Measurements from ENCODE around the gene CLN6. TPM values are rescaled to one million over a fixed set of nuclear protein-coding genes. Genes with fewer than 3 reads are reported as not detected.

Gene CLN6
- total RNA-seq, 4 donors from 2014 or later, result 1.8 to 34.0 (median 13.1) TPM

DNA sequence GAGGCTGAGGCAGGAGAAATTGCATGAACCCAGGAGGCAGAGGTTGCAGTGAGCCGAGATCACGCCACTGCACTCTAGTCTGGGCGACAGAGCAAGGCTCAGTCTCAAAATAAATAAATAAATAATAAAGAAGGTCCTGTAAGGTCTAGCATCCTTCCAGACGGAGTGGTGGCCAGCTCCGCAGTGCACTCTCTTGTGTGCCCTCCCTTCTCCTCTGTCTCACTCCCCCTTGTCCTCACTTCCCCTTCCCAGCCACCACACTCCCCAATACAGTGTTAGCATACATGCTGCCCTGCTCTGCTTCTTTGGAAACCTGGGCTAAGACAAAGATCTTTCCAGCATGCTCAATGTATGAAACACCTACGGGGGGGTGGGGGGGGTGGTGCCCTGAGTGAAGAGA, 3.4 kb upstream of the CLN6 start:
- peaks cover 0 to 5% of the 10 kb centered on the region in 2 donors for H3K4me1 ChIP-seq
- DNase-seq, result no peak
- no peak overlapping the region for H3K27ac ChIP-seq
- H3K9me3 ChIP-seq, result no peaks in the 10 kb centered on the region
- no peaks in the 10 kb centered on the region for H3K36me3 ChIP-seq
- H3K4me3 ChIP-seq, result no peak overlapping the region
- TF ChIP-seq POLR2A (IDR thresholded peaks at IDR 0.05), result no peak
- TF ChIP-seq, protein P1, sequence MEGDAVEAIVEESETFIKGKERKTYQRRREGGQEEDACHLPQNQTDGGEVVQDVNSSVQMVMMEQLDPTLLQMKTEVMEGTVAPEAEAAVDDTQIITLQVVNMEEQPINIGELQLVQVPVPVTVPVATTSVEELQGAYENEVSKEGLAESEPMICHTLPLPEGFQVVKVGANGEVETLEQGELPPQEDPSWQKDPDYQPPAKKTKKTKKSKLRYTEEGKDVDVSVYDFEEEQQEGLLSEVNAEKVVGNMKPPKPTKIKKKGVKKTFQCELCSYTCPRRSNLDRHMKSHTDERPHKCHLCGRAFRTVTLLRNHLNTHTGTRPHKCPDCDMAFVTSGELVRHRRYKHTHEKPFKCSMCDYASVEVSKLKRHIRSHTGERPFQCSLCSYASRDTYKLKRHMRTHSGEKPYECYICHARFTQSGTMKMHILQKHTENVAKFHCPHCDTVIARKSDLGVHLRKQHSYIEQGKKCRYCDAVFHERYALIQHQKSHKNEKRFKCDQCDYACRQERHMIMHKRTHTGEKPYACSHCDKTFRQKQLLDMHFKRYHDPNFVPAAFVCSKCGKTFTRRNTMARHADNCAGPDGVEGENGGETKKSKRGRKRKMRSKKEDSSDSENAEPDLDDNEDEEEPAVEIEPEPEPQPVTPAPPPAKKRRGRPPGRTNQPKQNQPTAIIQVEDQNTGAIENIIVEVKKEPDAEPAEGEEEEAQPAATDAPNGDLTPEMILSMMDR (IDR thresholded peaks at IDR 0.05), result no peak
- intact Hi-C loops (cut with DNase I; ENCODE audit: low total_unique reads), result no loop called here
- no peaks in the 10 kb centered on the region for H3K27me3 ChIP-seq

DNA sequence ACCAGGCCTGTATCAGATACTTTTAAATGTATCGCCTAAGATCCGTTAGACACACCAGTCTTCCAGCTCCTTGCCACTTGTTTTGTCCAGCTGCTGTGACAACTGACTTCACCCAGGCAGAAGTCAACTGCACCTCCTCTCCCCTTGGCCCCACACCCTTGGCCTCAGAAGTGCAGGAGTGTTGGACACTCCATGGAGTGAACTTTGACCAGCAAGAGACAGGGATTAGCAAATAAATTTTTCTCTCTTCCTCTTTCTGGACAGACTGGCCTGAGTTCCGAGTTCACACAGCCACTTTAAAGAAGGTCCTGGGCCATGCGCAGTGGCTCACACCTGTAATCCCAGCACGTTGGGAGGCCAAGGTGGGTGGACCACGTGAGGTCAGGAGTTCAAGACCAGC, 2.9 kb upstream of the CLN6 start:
- TF ChIP-seq, protein P1 (IDR thresholded peaks at IDR 0.05), result no peak
- no peak for TF ChIP-seq POLR2A (IDR thresholded peaks at IDR 0.05)
- H3K9me3 ChIP-seq, result no peaks in the 10 kb centered on the region
- no peaks in the 10 kb centered on the region for H3K36me3 ChIP-seq
- DNase-seq, result no peak
- H3K27ac ChIP-seq, result no peak overlapping the region
- peaks cover 0 to 5% of the 10 kb centered on the region in 2 donors for H3K4me1 ChIP-seq
- intact Hi-C loops (cut with DNase I; ENCODE audit: low total_unique reads), result no loop called here
- no peak overlapping the region for H3K4me3 ChIP-seq
- H3K27me3 ChIP-seq, result no peaks in the 10 kb centered on the region

DNA sequence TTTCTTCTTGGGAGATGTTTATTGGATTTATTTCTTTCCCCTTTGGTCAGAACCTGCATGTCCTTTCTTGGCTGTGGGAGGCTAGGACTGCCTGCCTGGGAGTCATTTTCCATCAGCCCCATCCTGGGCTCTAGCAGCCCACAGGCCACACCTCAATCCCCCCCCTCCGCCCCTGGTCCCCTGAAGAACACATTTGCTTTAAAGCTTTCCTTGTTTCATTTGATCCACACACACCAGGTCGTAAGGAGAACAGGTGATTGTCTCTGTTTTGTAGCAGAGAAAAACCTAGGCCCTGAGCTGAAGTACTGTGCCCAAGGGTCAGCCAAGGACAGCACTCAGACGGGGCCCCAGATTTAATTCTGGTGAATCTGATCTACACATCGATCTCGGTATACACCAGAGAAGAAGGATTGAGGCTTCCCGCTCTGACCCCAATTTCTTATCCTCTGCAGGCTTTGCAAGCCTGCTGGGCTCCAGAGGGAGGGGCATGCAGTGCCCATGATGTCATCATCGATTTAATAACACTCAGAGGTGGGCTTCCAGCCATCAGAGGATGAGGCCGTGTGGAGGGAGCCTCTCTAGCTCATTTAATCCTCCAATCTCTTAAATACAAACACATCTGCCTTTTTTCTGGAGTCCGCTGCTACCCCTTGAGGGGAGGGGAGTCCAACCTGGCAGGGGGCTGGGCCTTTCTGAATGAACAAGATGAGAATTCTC, 1.7 kb upstream of the CLN6 start:
- peak overlapping the region in 1 of 2 donors; percentile 15 for H3K27ac ChIP-seq
- no peak for TF ChIP-seq POLR2A (IDR thresholded peaks at IDR 0.05)
- TF ChIP-seq, protein P1 (IDR thresholded peaks at IDR 0.05), result no peak
- H3K27me3 ChIP-seq, result no peaks in the 10 kb centered on the region
- no peaks in the 10 kb centered on the region for H3K36me3 ChIP-seq
- intact Hi-C loops (cut with DNase I; ENCODE audit: low total_unique reads), result no loop called here
- DNase-seq, result no peak
- peaks cover 0 to 5% of the 10 kb centered on the region in 2 donors for H3K4me1 ChIP-seq
- no peak overlapping the region for H3K4me3 ChIP-seq
- H3K9me3 ChIP-seq, result no peaks in the 10 kb centered on the region

GRCh38 chr15:68230157-68231100, 901 bp upstream of the CLN6 start:
- TF ChIP-seq, protein P1 (IDR thresholded peaks at IDR 0.05), result no peak
- TF ChIP-seq POLR2A (IDR thresholded peaks at IDR 0.05), result no peak
- Histone ChIP-seq H3K27ac (peak overlapping the region; percentile 71 to 86), H3K9me3 (no peaks in the 10 kb centered on the region), H3K27me3 (no peaks in the 10 kb centered on the region), H3K36me3 (no peaks in the 10 kb centered on the region), H3K4me3 (peak overlapping the region; percentile 74 to 90), H3K4me1 (peaks cover 0 to 5% of the 10 kb centered on the region in 2 donors)
- intact Hi-C loops (cut with DNase I; ENCODE audit: low total_unique reads), result no loop called here
- DNase-seq, result peak in 1 of 2 donors; percentile 53

DNA sequence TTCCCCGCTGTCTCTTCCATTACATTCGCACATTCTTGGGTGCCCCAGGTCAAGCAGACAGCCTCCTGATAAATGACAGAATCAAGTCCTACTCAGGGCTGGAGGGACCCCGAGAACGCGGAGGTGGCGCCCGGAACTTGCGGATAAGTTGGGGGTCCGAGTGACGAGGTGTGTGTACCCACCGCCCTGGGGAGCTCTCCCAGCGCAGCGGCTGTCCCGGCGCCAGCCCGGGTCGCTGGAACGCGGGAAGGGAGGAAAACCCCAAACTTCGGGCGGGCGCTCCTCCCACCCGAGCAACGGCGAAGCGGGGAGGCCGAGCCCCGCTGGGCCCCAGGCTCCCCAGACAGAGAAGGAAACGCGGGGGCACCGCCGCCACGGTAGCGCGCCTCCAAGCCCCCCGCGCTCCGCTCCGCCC, 550 bp downstream of the CLN6 start:
- H3K27ac ChIP-seq, result peak overlapping the region; percentile 71 to 86
- intact Hi-C loops (cut with DNase I; ENCODE audit: low total_unique reads), result no loop called here
- peak overlapping the region; percentile 74 to 90 for H3K4me3 ChIP-seq
- H3K4me1 ChIP-seq, result peaks cover 0 to 5% of the 10 kb centered on the region in 2 donors
- H3K27me3 ChIP-seq, result no peaks in the 10 kb centered on the region
- no peak for TF ChIP-seq POLR2A (IDR thresholded peaks at IDR 0.05)
- TF ChIP-seq, protein P1 (IDR thresholded peaks at IDR 0.05), result no peak
- no peaks in the 10 kb centered on the region for H3K9me3 ChIP-seq
- no peaks in the 10 kb centered on the region for H3K36me3 ChIP-seq
- DNase-seq, result peak in 1 of 2 donors; percentile 25
